Loucy (cell line): ENCODE results near the gene FARSA.

Experiments used
- CTCF ChIP-seq: fragments of 200-600 bp; sonication (generic); conservative IDR thresholded peaks from 2 replicates; pipeline ENCODE4 v1.5.1; 2014; ENCODE audit warnings: mild to moderate bottlenecking, antibody characterized with exemption, low read length
- EZH2phosphoT487 ChIP-seq: fragments of 200-600 bp; IDR thresholded peaks from 2 replicates; pipeline ENCODE4 v1.6.1; 2018; ENCODE audit warnings: antibody characterized with exemption, mild to moderate bottlenecking, moderate library complexity, borderline replicate concordance

- TF ChIP-seq CTCF (no peak), EZH2phosphoT487 (no peak)
These were observed 49.6 kb upstream of the FARSA start for GRCh38 chr19:12983091-12983490.
